ENCODE results near the gene TTLL3.
"Not testable (repeated sequence)": the region's sequence is repeated elsewhere in the genome, so short reads cannot be mapped to it uniquely, and the experiment has no call there.

TTLL3 gene, protein sequence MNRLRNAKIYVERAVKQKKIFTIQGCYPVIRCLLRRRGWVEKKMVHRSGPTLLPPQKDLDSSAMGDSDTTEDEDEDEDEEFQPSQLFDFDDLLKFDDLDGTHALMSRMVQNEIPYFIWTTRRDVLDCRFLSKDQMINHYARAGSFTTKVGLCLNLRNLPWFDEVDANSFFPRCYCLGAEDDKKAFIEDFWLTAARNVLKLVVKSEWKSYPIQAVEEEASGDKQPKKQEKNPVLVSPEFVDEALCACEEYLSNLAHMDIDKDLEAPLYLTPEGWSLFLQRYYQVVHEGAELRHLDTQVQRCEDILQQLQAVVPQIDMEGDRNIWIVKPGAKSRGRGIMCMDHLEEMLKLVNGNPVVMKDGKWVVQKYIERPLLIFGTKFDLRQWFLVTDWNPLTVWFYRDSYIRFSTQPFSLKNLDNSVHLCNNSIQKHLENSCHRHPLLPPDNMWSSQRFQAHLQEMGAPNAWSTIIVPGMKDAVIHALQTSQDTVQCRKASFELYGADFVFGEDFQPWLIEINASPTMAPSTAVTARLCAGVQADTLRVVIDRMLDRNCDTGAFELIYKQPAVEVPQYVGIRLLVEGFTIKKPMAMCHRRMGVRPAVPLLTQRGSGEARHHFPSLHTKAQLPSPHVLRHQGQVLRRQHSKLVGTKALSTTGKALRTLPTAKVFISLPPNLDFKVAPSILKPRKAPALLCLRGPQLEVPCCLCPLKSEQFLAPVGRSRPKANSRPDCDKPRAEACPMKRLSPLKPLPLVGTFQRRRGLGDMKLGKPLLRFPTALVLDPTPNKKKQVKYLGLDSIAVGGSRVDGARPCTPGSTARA

DNA sequence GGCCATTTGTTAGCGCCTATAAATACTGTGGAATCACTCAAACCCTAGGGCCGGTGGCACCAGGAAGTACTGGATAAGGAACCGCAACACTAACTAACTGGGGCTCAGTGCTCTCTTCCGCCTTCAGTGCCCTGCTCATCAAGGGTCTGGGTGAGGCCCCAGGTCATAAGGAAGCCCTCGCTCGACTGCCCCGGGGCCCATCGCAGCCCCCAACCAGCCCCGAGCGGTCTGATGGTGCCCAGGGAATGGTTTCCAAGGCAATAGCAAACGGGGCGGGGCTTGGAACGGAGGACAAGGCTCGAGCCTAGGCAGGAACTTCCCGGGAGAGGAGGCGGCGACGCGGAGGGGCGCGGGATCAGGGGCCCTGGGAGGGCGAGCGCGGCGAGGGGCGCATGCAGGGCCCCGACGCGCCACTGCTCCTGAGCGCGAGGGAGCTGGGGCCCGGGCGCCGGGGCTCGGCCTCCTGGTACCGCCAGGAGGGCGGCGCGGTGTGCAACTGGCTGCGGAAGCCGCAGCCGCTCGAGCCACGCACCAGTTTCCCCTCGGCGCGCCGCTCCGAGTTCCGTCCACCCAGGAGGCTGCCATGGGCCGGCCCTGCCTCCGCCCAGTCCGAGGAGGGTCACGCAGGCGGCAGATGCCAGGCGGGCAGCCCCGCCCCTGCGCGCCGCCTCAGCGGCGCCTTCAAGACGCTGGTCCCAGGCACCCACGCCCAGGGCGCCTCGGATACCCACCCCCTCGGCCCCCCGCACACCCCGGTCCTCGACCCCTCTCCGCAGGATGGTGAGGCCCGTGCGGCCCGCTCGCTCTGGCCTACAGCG lies at the start of gene TTLL3:
TSS of gene TTLL3 (plus strand) at position 648 of the 818 bp plus-strand sequence. CDS start 400 bp downstream, outside the sequence.
- DNase-seq (ENCODE audit: low read depth in 2 of 2) = peak in 1 of 2 donors; percentile 9

DNA sequence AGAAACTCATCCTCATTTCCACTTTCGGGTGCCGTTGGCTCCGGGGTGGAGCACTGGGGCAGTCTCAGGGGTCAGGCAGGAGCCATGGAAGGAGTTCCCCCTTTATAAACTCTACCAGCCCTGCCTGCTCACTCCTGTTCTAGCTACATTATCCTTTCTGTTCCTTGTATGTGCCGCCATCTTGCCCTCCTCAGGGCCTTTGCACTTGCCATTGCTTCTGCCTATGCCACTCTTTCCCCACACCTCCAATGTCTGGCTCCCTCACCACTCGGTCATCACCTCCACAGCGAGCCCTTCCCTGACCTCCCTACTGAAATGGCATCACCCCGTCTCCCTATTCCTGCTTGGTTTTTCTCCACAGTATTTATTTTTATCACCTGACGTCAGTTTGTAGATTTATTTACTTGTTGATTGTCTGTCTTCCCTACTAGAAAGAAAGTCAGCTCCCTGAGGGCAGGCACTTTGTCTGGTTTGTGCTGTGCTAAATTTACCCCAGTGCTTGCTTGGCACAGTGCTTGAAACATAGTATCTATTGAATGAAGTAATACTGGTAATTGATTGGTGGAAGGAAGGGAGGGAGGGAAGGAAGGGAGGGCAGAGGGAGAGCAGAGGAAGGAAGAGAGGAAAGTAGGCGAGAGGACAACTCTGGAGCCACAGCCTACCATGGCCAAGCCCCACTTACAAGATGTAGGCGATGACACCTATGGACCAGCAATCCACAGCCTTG lies 49.1 kb upstream of the TTLL3 start:
- no peak for DNase-seq (ENCODE audit: low read depth in 2 of 2)

DNA sequence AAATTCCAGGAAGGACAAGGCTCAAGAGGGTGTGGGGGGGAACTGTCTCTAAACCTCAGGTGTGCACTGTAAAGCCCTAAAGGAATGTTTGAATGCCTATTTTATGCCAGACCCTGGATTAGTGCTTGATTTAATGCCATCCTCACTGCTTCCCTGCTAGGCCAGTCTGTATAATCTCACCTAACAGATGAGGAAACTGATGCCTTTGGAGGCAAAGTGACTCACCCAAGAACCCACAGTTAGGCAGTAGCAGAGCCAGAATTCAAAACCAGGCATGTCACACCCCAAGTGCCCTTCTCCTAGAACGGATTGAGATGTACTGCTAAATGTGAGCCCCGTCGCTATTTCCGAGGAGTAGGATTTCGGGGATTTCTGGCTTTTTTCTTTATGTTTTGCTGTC lies 48.1 kb upstream of the TTLL3 start:
- DNase-seq (ENCODE audit: low read depth in 2 of 2) = no peak

DNA sequence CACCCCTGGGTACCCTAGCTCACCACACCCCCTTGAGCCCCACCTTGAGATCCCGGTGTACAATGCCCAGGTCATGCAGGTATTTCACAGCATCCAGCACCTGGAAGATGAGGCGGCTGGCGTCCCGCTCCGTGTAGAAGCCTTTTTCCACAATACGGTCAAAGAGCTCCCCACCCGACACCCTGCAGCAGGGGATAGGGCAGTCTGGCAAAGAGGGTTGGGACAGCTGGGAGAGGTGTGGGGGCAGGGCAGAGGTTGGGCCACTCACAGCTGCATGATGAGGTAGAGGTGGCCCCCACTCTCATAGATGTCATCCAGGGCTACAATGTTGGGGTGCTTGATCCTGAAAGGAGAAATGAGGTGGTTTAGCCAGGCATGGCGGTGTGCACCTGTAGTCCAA lies 47.2 kb upstream of the TTLL3 start:
- DNase-seq (ENCODE audit: low read depth in 2 of 2) = no peak

DNA sequence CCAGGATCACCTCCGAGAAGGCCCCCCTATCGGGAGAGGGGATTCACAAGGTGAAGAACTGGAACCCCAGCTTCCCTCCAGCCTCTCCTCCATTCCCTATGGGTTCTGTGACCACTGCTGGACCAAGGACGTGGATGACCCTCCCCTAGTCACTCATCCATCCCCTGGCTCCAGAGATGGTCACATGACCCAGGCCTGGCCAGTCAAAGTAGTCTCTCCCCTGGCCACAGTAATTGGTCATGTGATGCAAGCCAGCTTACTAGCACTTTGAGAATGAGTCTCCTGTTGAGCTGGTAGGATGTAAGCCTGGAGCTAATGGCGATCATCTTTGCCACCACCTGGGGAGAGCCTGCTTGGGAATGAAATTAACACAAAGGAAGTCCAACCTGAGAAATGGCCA lies 44.2 kb upstream of the TTLL3 start:
- no peak for DNase-seq (ENCODE audit: low read depth in 2 of 2)

DNA sequence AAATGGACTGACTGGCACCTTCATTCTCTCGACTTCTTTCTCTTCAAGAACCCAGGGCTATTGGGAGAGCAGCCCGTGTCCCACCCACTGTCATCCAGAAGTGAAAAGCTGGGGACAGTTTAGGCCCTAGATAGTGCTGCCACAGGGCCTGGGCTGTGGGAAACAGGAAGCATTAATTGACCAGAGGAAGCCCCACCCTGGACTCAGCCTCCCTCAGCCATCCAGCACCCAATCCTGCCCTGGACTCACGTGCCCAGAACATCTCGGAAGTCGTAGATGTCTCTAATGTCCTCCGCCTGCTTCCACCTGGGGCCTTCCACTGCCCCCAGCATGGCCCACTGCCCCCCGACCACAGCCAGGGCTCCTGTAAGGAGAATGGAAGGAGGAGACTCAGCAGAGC lies 42.6 kb upstream of the TTLL3 start:
- no peak for DNase-seq (ENCODE audit: low read depth in 2 of 2)

DNA sequence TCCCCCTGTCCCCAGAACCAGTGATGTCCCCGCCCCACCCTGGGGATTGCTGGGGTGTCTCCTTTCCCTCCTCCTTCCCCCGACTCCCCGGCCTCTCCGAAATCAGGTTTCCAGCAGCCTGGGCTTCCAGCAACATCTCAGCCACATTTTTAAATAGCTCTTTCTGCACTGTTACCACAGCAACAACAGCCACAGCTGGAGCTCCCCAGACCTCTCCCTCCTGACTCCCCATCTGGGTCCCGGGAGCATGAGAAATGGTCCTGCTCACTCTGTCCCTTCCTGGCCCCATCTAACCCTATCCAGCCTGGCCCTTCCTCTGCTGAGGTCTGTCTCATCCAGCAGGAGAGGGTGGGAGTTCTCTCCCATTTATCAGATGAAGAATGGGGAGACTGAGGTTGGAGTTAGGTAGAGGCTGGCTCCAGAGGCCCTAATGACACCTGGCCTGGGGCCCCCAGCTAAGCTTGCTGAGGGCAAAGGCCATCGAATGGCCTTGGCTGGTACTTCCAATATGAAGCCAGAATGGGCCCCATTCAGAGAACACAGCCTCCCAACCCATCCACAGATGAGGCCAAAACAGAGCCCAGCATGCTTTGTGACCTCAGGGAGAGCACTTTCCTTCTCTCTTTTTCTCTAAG lies 41.8 kb upstream of the TTLL3 start:
- DNase-seq (ENCODE audit: low read depth in 2 of 2) = no peak

DNA sequence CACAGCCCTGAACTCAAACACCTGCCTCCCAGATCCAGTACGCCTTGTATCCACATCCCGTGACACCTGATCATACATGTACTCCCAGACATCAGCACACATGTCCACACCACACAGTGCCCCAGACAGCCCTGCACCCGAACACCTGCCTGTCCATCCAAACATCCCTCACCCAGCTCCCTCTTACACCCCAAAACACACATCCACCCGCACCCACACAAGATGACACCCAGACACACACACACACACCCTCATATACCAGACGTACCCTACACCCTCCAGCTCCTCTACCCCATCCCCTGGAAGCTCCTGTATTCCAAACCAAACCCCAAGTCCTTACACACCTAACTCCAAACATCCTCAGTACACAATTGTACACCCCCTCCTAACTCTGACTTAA lies 41.0 kb upstream of the TTLL3 start:
- no peak for DNase-seq (ENCODE audit: low read depth in 2 of 2)

DNA sequence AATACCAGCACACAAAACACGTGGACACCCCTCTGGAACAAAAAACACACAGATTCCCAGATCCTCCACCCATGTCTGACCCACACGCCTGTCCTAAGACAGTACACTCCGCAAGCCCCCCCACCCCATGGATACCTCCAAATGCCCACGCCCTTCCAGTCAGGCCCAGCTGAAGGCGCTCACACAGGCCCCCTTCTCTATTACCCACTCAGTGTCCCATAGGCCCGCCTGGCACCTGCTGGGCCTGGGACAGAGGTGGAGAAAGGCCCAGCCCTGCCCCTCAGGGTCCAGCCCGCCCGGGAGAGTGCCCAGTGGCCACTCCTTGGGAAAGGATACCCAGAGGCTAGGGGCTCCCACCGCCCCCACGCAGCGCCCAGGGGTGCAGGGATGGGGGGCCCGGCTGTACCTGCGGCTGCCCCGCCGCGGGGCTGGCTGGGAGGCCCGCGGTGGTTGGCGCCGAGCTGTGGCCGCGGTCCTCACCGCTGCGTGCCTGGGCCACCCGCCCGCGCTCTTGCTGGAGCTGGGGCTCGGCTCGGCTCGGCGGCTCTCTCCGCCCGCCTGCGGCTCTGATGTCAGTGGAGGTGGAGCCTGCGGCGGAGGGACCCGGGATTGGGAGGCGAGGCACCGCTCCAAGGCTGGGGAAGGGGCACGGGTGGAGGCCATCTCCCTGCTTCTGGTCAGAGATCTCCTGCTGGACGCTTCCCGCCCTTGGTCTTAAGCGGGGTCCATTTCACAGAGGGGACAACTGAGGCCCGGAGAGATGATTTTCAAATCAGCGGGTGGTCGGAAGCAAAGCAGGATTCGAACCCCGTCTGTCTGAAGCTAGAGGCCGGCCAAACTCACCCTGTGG lies 40.4 kb upstream of the TTLL3 start, which contains the start of gene CAMK1:
TSS of gene CAMK1 (minus strand) at position 522 of the 850 bp plus-strand sequence. CDS start 2,198 bp downstream, outside the sequence.
- DNase-seq (ENCODE audit: low read depth in 2 of 2) = peak; percentile 61 to 63

DNA sequence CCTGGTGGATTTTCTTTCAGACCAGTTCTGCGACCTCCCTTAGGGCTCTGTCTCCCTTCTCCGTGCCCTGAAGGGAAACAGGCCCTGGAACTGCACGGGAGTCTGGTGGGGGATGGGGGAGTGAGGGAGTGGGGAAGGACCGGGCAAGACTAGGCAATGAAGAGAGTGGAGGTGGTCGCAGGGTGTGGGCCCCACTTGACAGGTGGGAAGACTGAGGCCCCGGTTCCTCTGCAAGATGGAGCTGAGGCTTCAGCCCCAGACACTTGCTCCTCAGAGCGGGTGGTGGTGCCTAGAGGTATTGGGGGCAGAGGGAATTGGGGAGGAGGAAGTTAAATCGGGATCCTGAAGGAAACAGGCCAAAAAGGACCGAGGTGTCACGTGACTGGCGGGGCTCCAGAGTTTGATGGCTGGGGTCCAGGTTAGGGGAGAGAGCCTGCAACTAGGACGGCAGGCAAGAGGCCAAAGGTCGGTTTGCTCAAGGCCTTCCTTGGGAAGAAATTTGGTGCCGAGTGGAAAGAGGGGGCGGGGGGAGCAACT lies 39.7 kb upstream of the TTLL3 start:
- no peak for DNase-seq (ENCODE audit: low read depth in 2 of 2)

DNA sequence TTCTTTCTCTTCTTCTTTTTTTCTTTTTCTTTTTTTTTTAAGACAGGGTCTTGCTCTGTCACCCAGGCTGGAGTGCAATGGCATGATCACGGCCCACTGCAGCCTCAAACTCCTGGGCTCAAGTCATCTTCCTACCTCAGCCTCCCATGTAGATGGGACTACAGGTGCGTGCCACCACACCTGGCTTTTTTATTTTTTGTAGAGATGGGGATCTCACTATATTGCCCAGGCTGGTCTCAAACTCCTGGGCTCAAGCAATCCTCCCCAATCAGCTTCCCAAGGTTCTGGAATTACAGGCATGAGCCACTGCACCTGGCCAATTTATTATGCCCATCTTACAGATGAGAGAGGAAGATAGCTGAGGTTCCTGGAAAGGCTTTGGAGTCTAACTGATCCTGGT lies 39.1 kb upstream of the TTLL3 start:
- DNase-seq (ENCODE audit: low read depth in 2 of 2) = not testable (repeated sequence)

DNA sequence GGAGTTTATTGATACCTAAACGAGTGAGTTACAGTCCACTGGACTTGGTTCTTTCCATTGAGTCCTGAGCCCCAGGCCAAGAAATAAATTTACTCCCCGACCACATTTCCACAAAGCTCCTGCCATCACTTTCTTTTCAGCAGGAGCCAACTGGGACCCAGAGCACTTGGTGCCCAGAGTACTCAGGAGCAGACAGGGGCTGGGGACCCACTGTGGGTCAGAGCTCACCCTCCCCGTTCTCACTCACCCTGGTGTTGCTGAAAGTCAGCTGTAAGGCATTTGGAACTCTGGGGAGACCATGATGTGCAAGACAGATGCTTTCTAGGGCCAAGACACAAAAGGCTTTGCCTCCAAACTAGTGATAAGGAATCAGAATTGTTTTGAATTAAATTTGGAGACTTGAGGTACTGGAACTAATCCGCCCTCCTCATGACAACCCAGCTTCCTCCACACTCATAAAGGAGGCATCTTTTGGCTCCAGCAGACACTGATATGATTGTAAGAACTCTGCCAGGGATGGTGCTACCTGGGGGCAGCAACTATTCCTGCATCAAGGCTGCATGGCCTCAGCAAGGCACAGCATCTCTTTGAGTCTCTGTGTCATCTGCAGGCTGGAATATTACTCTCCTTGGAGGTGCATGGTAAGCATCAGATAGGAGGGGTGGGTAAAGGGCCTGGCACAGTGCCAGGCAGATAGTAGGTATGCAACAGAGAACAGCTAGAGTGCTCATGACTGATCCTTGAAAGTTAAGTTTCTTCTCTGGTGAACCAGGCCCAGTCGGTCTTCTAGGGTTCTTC lies 33.0 kb upstream of the TTLL3 start:
- DNase-seq (ENCODE audit: low read depth in 2 of 2) = no peak

DNA sequence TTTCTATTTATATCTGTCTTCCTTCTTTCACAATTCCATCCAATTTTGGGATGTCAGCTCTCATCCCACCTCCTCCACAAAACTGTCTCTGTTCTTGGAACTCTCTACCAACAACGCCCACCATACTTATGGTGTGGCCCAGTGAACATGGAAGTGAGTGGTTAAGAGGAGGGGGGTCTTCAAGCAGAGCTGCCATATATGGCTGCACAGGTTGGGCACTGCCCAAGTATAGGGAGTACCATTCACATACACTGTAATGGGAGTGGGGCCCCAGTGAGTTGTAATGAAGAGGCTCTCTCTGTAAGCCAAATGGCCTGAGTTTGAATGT lies 32.4 kb upstream of the TTLL3 start:
- no peak for DNase-seq (ENCODE audit: low read depth in 2 of 2)

DNA sequence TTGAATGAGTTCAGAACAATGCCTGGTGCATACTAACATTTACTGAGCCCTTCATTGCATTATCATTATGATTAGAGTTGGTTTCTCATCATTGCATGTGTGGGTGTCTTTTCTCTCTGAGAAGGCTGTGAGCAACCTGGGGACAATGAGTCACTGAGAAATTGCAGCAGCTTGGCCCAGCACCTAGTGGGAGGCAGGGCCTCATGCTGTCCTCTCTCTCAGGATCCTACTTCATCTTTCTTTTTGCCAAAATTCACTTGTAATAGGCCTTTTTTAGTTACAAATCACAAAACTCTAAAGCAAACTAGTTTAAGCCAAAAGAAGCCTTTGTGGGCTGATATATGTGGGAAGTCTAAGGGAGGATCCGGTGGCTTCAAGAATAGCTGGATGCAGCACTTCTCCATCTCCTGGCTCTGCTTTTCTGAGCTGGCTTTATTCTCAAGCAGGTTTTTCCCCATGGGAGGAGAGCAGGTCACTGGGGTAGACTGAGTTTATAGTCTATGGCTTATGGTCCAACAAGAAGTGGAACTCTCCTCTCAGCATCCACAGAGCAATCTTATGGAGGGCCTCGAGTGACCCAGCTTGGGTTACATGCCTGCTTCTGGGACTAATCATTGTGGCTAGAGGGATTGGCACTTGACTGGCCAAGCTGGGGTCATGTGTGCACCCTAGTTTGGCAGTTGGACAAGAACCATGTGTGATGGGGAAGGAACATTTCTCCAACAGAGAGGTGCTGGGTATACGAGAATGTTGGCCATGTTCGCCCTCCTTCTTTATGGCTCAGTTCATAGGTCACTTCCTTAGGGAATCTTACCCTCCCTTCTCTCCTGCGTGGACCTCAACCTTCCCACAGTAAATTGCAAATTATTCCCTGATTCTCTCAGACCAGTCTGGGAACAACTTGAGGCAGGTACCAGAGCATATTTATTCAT lies 31.7 kb upstream of the TTLL3 start:
- DNase-seq (ENCODE audit: low read depth in 2 of 2) = peak; percentile 62 to 70

DNA sequence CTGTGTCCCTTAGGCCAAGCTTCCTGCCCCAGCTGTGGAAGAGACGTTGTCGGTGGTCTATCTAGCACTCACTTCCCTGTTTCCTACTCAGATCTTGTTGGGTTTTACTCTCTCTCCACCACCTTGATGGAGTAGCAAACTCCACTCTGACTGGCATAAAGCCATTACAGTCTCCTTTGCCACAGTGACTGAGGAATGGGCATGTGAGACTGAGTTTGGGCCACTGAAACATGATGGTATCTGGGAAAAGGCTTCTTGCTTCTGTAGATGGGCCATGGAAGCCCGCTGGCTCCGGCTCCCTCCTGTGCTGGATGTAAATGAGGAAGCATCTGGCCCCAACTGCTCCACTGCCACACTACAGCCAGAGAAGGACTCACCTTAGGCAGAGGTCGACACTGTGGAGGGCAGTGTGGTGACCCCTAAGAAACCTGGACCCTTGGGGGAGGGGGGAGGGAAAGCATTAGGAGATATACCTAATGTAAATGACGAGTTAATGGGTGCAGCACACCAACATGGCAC lies 30.9 kb upstream of the TTLL3 start:
- no peak for DNase-seq (ENCODE audit: low read depth in 2 of 2)

DNA sequence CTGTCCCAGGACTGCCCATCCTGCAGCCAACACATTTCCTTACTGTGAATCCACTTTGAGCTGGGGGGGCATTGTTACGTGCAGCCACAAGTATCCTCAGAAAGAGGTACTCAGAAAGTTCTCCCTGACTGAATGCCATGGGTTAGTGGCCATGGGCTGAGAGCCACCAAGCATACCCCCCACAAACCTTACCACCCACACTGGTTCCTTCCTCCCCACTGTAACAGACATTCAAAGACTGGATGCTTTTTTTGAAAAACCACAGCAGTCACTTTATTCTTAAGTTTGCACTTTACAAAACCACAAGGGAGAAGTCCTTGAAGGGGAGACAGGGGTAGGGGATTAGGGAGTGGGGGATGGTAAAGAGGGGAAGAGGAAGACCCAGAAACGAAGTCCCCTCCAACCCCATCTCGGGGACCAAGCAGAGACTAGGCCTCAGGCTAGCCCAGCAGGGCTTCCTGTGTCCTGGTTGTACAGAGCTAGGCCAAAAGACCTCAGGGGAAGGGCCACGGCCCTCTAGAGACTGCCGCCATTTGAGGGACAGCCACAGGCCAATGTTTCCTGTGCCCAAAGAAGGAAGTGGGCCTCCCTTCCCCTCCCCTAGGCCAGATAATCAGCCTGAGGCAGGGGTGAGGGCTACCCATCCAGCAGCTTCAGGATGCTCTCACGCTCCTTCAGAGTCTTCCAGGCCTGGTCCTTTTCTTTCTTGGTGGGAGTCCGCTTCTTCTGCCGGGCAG lies 30.2 kb upstream of the TTLL3 start:
- peak; percentile 48 to 57 for DNase-seq (ENCODE audit: low read depth in 2 of 2)

DNA sequence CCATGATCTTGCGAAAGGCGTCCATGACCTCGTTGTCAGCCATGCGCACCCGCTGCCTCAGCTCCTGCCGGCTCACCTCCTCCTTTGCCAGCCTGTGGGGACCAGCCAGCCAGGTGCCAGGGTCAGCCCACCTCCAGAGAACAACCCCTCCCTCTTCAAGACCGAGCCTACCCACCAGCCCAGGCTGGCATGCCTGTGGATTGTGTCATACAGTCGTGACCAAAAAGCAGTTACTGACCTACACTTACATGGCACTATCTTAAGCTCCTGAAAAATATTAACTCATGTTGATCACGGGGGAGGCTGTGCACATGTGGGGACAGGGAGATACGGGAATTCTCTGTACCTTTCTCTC lies 29.6 kb upstream of the TTLL3 start:
- DNase-seq (ENCODE audit: low read depth in 2 of 2) = no peak

Measured in stimulated activated CD8-positive, alpha-beta memory T cell treated with anti-CD3 and anti-CD28 coated beads, Interleukin-15, amount 100 ng/mL, for 48 hours (primary cell).